Testis (tissue), 3 donors: ENCODE data around the gene FXYD5. TPM values are rescaled to one million over a fixed set of nuclear protein-coding genes. Genes with fewer than 3 reads are reported as not detected.

Experiments used
- DNase-seq: peaks from one replicate; pipeline ENCODE4 v3.0.0-alpha.2; 2019
- H3K27ac ChIP-seq, 2 donors: fragments of 200-600 bp; sonication (generic); one replicate each; pipeline ENCODE4 v1.5.1; 2019
- H3K27me3 ChIP-seq: fragments of 200-600 bp; sonication (generic); one replicate; pipeline ENCODE4 v1.5.1; 2019
- H3K36me3 ChIP-seq: fragments of 200-600 bp; sonication (generic); one replicate; pipeline ENCODE4 v1.5.1; 2017; ENCODE audit warnings: low read depth; ENCODE audit errors: missing control alignments
- H3K4me1 ChIP-seq: fragments of 200-600 bp; sonication (generic); one replicate; pipeline ENCODE4 v1.5.1; 2019
- H3K4me3 ChIP-seq, 2 donors: fragments of 200-600 bp; sonication (generic); one replicate each; pipeline ENCODE4 v1.5.1; 2017 to 2019
- H3K9me3 ChIP-seq: fragments of 200-600 bp; sonication (generic); one replicate; pipeline ENCODE4 v1.5.1; 2017
- POLR2A ChIP-seq: fragments of 450-650 bp; IDR thresholded peaks from one replicate; pipeline ENCODE4 v1.6.1; 2017; ENCODE audit warnings: antibody characterized with exemption, mild to moderate bottlenecking, moderate library complexity
- WGBS, 2 donors: methylation state at CpG; one replicate each; pipeline ENCODE4 v1.1.5; 2018; 5-methylcytosine and 5-hydroxymethylcytosine counted together
- intact Hi-C: fragments of 100-400 bp; cut with DNase I; formaldehyde crosslinking; loops from one replicate; pipeline ENCODE4 v1.15.1; 2023; ENCODE audit warnings: low total_unique reads
- polyA plus RNA-seq: library from polyadenylated mRNA; stranded (reverse); fragments of 350-450 nt; fragmentation: Illumina TruSeq; extraction: RNeasy Lipid Tissue Mini Kit (QIAGEN cat#74804); gene quantifications from one replicate; pipeline ENCODE4 v1.2.3, GENCODE V29; 2014; ENCODE audit warnings: low read depth, low replicate concordance; ENCODE audit not compliant: insufficient read depth
- total RNA-seq, 2 donors: library from RNA; depleted of rRNA; stranded (reverse); fragments of >200 nt; gene quantifications; one replicate each; pipeline ENCODE4 v1.2.3, GENCODE V29; 2016
- TF ChIP-seq, protein P1 (sequence below), 3 experiments: fragments of 450-650 bp in 2 of 3; fragments of 200-600 bp in 1 of 3; sonication (generic) in 1 of 3; IDR thresholded peaks; one replicate each; pipeline ENCODE4 v1.5.1; 2016 to 2019; ENCODE audit warnings: antibody characterized with exemption in 3 of 3, mild to moderate bottlenecking in 2 of 3, moderate library complexity in 1 of 3

Gene FXYD5
- total and polyA plus RNA-seq, 3 donors from 2014 or later, result 5.7 to 38.1 (median 17.5) TPM

DNA sequence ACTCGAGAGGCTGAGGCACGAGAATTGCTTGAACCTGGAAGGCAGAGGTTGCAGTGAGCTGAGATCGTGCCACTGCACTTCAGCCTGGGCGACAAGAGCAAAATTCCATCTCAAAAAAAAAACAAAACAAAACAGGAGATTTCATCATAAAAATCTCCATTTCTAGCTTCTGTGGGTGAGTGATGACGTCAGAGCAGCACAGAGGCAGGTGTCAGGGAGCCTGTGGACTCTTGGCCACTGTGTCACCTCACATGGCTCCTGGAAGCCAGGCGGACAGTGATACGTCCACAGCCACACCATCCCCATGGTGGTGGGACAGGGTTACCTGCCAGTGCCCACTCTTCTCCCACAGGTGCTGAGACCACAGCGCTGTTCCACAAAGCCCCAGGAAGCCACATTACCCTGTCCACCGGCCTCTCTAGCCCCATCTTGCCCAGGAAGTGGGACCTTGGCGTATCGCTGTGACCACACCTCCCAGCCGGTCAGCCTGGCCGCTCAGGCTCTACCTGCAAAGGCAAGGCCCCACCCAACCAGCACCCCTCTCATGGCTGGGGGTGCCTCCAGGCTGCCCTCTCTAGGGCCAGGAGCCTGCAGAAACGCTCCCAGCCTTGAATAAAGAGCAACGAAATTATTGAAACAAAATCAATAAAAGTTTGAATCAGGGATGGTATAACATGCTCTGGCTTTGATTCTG, 41.4 kb upstream of the FXYD5 start:
- Histone ChIP-seq H3K27me3 (no peaks in the 10 kb centered on the region), H3K36me3 (no peaks in the 10 kb centered on the region), H3K27ac (no peak overlapping the region), H3K4me1 (no peaks in the 10 kb centered on the region), H3K9me3 (no peaks in the 10 kb centered on the region), H3K4me3 (no peak overlapping the region)
- TF ChIP-seq, protein P1, sequence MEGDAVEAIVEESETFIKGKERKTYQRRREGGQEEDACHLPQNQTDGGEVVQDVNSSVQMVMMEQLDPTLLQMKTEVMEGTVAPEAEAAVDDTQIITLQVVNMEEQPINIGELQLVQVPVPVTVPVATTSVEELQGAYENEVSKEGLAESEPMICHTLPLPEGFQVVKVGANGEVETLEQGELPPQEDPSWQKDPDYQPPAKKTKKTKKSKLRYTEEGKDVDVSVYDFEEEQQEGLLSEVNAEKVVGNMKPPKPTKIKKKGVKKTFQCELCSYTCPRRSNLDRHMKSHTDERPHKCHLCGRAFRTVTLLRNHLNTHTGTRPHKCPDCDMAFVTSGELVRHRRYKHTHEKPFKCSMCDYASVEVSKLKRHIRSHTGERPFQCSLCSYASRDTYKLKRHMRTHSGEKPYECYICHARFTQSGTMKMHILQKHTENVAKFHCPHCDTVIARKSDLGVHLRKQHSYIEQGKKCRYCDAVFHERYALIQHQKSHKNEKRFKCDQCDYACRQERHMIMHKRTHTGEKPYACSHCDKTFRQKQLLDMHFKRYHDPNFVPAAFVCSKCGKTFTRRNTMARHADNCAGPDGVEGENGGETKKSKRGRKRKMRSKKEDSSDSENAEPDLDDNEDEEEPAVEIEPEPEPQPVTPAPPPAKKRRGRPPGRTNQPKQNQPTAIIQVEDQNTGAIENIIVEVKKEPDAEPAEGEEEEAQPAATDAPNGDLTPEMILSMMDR (IDR thresholded peaks at IDR 0.05), result no peak
- TF ChIP-seq POLR2A, result no peak
- 86 to 90% methylated on average over 7 to 15 of the region's 15 CpGs for WGBS, 2 donors
- intact Hi-C loops, result no loop called here
- DNase-seq, result no peak

GRCh38 chr19:35114353-35115176, 40.0 kb upstream of the FXYD5 start:
- H3K9me3 ChIP-seq, result no peaks in the 10 kb centered on the region
- H3K27ac ChIP-seq, result no peak overlapping the region
- 8 to 9% methylated on average over 12 to 23 of the region's 23 CpGs for WGBS, 2 donors
- DNase-seq, result peak; percentile 86
- H3K4me3 ChIP-seq, result peak overlapping the region; percentile 21 to 39
- intact Hi-C loops, result no loop called here
- TF ChIP-seq, protein P1 (IDR thresholded peaks at IDR 0.05), result peak; percentile 86 to 96 (median 88)
- no peak for TF ChIP-seq POLR2A
- no peaks in the 10 kb centered on the region for H3K27me3 ChIP-seq
- no peaks in the 10 kb centered on the region for H3K36me3 ChIP-seq
- H3K4me1 ChIP-seq, result peaks cover 3% of the 10 kb centered on the region

- WGBS, 2 donors, result 57 to 58% methylated on average over 11 to 14 of the region's 14 CpGs
- intact Hi-C loops, result no loop called here
- H3K36me3 ChIP-seq, result no peaks in the 10 kb centered on the region
- H3K27me3 ChIP-seq, result no peaks in the 10 kb centered on the region
- H3K4me1 ChIP-seq, result peaks cover 6% of the 10 kb centered on the region
- no peak for DNase-seq
- TF ChIP-seq POLR2A, result no peak
- TF ChIP-seq, protein P1 (IDR thresholded peaks at IDR 0.05), result no peak
- no peaks in the 10 kb centered on the region for H3K9me3 ChIP-seq
- H3K27ac ChIP-seq, result no peak within 1 kb of the TSS
- H3K4me3 ChIP-seq, result peak within 1 kb of the TSS; percentile 21 to 39
Measured at GRCh38 chr19:35115177-35115951, 39.2 kb upstream of the FXYD5 start, which contains the start of gene FXYD3. Gene FXYD3, plus strand, starts transcription at chr19:35115823. Its CDS starts 3,554 bp downstream, at chr19:35119377.

DNA sequence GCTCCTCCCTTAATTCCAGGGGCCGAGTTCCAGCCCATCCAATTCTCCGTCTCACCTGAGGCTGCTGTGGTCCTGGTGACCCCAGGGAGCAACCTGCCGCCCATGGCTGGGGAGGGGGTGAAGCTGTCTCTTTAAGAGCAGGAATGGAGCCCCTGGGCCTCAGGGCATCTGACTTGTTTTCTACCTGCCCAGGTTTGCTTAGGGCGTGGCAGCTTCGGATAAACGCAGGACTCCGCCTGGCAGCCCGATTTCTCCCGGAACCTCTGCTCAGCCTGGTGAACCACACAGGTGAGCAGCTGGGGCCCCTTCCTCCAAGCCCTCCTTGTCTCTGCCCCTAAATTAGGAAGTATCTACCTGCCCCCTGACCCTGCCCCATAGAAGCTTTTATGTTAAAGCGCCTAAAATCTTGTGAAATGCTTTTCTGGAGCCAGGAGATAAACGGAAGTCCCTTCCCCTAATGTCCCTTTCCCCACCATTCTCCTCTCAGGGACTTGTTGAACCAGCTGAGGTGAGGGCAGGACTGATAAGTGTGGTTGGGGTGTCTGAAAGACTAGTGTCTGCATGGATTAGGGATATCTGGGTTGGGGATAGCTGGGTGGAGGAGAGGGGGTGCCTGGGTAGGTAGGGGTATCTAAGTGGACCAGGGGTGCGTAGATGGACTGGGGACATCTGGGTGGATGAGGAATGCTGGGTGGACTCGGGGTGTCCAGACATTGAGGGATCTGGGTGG, 38.3 kb upstream of the FXYD5 start:
- TF ChIP-seq, protein P1 (IDR thresholded peaks at IDR 0.05), result no peak
- TF ChIP-seq POLR2A, result no peak
- WGBS, 2 donors, result 87 to 90% methylated on average over 10 to 13 of the region's 13 CpGs
- no peaks in the 10 kb centered on the region for H3K36me3 ChIP-seq

More for the DNA sequence above, 38.3 kb upstream of the FXYD5 start:
- intact Hi-C loops, result no loop called here
- DNase-seq, result no peak
- H3K4me3 ChIP-seq, result no peak overlapping the region
- no peaks in the 10 kb centered on the region for H3K9me3 ChIP-seq
- no peak overlapping the region for H3K27ac ChIP-seq
- H3K4me1 ChIP-seq, result peaks cover 6% of the 10 kb centered on the region
- H3K27me3 ChIP-seq, result no peaks in the 10 kb centered on the region
